ENCODE data around the gene RAB4B. TPM values are rescaled to one million over a fixed set of nuclear protein-coding genes. Genes with fewer than 3 reads are reported as not detected.

The RAB4B gene
- total RNA-seq, 2 experiments from 2014 or later = 26.6 to 26.9 TPM

GRCh38 chr19:40776932-40777644, 959 bp upstream of the RAB4B start:
- H3K4me1 Mint-ChIP-seq (ENCODE audit: low read depth) = peaks cover 36% of the 10 kb centered on the region
- CTCF ChIA-PET = interaction anchor here (0.6 to 5.2 kb wide), 11 partner anchors 11 to 1443 kb away, joined by 3 to 40 read pairs (median 5); partner anchors contain the start of genes ACTMAP, COQ8B, EGLN2 and ITPKC
- peak overlapping the region; percentile 69 for H3K4me3 ChIP-seq (ENCODE audit: low read length)
- peak overlapping the region; percentile 95 for H3K4me3 Mint-ChIP-seq
- H3K27ac Mint-ChIP-seq = peak overlapping the region; percentile 93
- peaks cover 27% of the 10 kb centered on the region for H3K36me3 Mint-ChIP-seq (ENCODE audit: low read depth)
- H3K27me3 ChIP-seq (ENCODE audit: control insufficient read depth in 1 of 2, insufficient read depth in 2 of 2, low read length in 2 of 2) = no peaks in the 10 kb centered on the region
- H3K36me3 ChIP-seq (ENCODE audit: insufficient read depth, low read length) = peaks cover 3% of the 10 kb centered on the region
- no peaks in the 10 kb centered on the region for H3K9me3 Mint-ChIP-seq
- peak; percentile 64 for ATAC-seq (ENCODE audit: poor library complexity)
- no peaks in the 10 kb centered on the region for H3K9me3 ChIP-seq (ENCODE audit: control insufficient read depth in 1 of 2, insufficient read depth in 1 of 2, low read length in 2 of 2)
- intact Hi-C loops (cut with DNase I, micrococcal nuclease) = loop anchor here in 1 of 2 experiments (1.0 to 5.0 kb wide), 3 partner anchors 26 to 62 kb away; partner anchors contain the start of gene SNRPA
- no peaks in the 10 kb centered on the region for H3K27me3 Mint-ChIP-seq
- H3K4me1 ChIP-seq (ENCODE audit: insufficient read depth, low read length) = peaks cover 23% of the 10 kb centered on the region
- TF ChIP-seq CTCF (IDR thresholded peaks at IDR 0.05) = no peak
- peak; percentile 78 to 97 (median 86) for DNase-seq
- H3K27ac ChIP-seq (ENCODE audit: low read depth in 1 of 2, low read length in 2 of 2) = peak overlapping the region; percentile 93 to 95
- POLR2A ChIA-PET = interaction anchor here (0.7 to 5.4 kb wide), 22 partner anchors 9 to 487 kb away, joined by 3 to 198 read pairs (median 8); partner anchors contain the start of genes ACTMAP, COQ8B, EGLN2 and HNRNPUL1

GRCh38 chr19:40777645-40777936, 456 bp upstream of the RAB4B start:
- Mint-ChIP-seq H3K36me3 (ENCODE audit: low read depth) (peaks cover 32% of the 10 kb centered on the region), H3K27ac (peak overlapping the region; percentile 93), H3K9me3 (no peaks in the 10 kb centered on the region), H3K4me3 (peak overlapping the region; percentile 95), H3K4me1 (ENCODE audit: low read depth) (peaks cover 36% of the 10 kb centered on the region), H3K27me3 (no peaks in the 10 kb centered on the region)
- ATAC-seq (ENCODE audit: poor library complexity) (no peak), DNase-seq (no peak)
- Histone ChIP-seq H3K4me3 (ENCODE audit: low read length) (peak overlapping the region; percentile 69), H3K27ac (ENCODE audit: low read depth in 1 of 2, low read length in 2 of 2) (peak overlapping the region; percentile 93 to 95), H3K36me3 (ENCODE audit: insufficient read depth, low read length) (peaks cover 4% of the 10 kb centered on the region), H3K4me1 (ENCODE audit: insufficient read depth, low read length) (peaks cover 23% of the 10 kb centered on the region), H3K27me3 (ENCODE audit: control insufficient read depth in 1 of 2, insufficient read depth in 2 of 2, low read length in 2 of 2) (no peaks in the 10 kb centered on the region), H3K9me3 (ENCODE audit: control insufficient read depth in 1 of 2, insufficient read depth in 1 of 2, low read length in 2 of 2) (no peaks in the 10 kb centered on the region)
- intact Hi-C loops (cut with DNase I, micrococcal nuclease) = loop anchor here in 1 of 2 experiments (1.0 to 5.0 kb wide), 3 partner anchors 26 to 62 kb away; partner anchors contain the start of gene SNRPA
- POLR2A ChIA-PET = interaction anchor here (0.7 to 5.4 kb wide), 24 partner anchors 9 to 486 kb away, joined by 3 to 198 read pairs (median 8); partner anchors contain the start of genes ACTMAP, COQ8B, EGLN2 and HNRNPUL1
- CTCF ChIA-PET = interaction anchor here (0.6 to 5.2 kb wide), 11 partner anchors 11 to 1444 kb away, joined by 3 to 40 read pairs (median 5); partner anchors contain the start of genes ACTMAP, COQ8B, EGLN2 and ITPKC
- no peak for TF ChIP-seq CTCF (IDR thresholded peaks at IDR 0.05)

- TF ChIP-seq CTCF (IDR thresholded peaks at IDR 0.05) = no peak
- Histone ChIP-seq H3K27me3 (ENCODE audit: control insufficient read depth in 1 of 2, insufficient read depth in 2 of 2, low read length in 2 of 2) (no peaks in the 10 kb centered on the region), H3K4me3 (ENCODE audit: low read length) (peak overlapping the region; percentile 69), H3K27ac (ENCODE audit: low read depth in 1 of 2, low read length in 2 of 2) (peak overlapping the region; percentile 88 to 93), H3K4me1 (ENCODE audit: insufficient read depth, low read length) (peaks cover 23% of the 10 kb centered on the region), H3K36me3 (ENCODE audit: insufficient read depth, low read length) (peaks cover 6% of the 10 kb centered on the region), H3K9me3 (ENCODE audit: control insufficient read depth in 1 of 2, insufficient read depth in 1 of 2, low read length in 2 of 2) (no peaks in the 10 kb centered on the region)
- no peak for DNase-seq
- Mint-ChIP-seq H3K27ac (peak overlapping the region; percentile 93), H3K4me3 (peak overlapping the region; percentile 95), H3K9me3 (no peaks in the 10 kb centered on the region), H3K36me3 (ENCODE audit: low read depth) (peaks cover 41% of the 10 kb centered on the region), H3K4me1 (ENCODE audit: low read depth) (peaks cover 36% of the 10 kb centered on the region), H3K27me3 (no peaks in the 10 kb centered on the region)
- POLR2A ChIA-PET = interaction anchor here (0.7 to 5.4 kb wide), 19 partner anchors 8 to 485 kb away, joined by 3 to 198 read pairs (median 10); partner anchors contain the start of genes ACTMAP, EGLN2, HNRNPUL1 and SNRPA
- ATAC-seq (ENCODE audit: poor library complexity) = no peak
- CTCF ChIA-PET = interaction anchor here (0.9 to 5.2 kb wide), 7 partner anchors 19 to 366 kb away, joined by 3 to 40 read pairs (median 6); partner anchors contain the start of genes ACTMAP, EGLN2 and SNRPA
- intact Hi-C loops (cut with DNase I, micrococcal nuclease) = loop anchor here (1.0 to 5.0 kb wide), 5 partner anchors 20 to 62 kb away; partner anchors contain the start of genes ACTMAP (in 1 of the 2) and COQ8B (in 1 of the 2)
These were observed 748 bp downstream of the RAB4B start for GRCh38 chr19:40778706-40779284.
